Stimulated activated CD4-positive, alpha-beta T cell treated with anti-CD3 and anti-CD28 coated beads, Interleukin-12 subunit alpha, Interleukin-12 subunit beta, amount 100 ng/mL, for 48 hours (primary cell): ENCODE measurements around the gene DCTD.

Experiments used
- DNase-seq, 3 donors: peaks; one replicate each; pipeline ENCODE4 v3.0.0-alpha.2; 2020; ENCODE audit warnings: low read depth in 2 of 3, low spot score in 1 of 3

DCTD gene

DNA sequence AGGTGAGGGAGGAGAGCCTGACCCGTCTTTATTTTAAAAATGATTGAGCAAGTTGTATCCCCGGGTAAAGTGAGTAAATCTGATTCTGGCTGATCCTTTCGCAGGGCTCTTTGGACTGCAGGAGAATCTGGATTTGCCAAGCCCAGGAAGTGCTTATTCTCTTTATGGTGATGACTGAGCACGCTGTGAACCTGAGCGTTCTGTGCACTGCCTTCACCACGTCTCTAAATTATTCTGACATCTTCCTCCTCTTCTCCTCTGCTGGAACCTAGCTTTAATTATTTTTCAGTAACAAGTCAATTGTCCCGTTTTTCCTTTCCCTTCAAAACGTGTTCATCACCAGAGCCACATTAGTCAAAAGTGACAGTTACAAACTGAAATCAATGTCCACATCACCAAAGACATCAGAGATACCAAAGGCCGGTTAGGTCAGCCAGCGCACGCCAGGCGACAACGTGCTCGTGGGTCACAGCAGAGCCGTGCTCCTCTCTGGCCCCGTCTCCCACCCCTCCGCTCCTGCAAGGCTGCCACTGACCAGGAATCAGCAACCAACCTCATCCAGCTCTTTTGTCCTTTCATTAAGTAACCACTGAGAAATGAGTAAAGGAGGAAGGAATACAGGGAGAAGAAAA, 74.3 kb downstream of the DCTD start:
- no peak for DNase-seq

- DNase-seq: no peak
Measured at GRCh38 chr4:182842104-182842600, 75.0 kb downstream of the DCTD start.

GRCh38 chr4:182840108-182840507, 77.1 kb downstream of the DCTD start:
- DNase-seq: no peak
